ENCODE measurements around the gene CARD16.

Gene CARD16

DNA sequence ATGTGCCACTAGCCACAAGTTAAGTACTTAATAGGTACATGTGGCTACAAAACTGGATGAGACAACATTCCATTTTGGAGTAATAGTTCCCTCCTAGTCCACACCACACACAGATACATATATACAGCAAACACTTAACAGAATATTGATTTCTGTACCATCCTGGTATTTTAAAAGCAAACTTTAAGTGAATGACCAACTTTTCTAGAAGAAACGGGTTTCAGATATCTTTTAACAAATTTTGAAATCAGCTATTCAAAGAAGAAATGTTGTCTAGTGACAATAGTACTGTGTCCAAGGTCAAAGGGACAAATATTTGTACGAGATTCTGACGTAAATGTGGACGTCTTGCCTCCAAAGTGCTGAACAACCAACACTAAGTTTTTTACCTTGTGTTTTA lies 12.3 kb upstream of the CARD16 start:
- H3K4me1 ChIP-seq (ENCODE audit: control insufficient read depth in 1 of 2, insufficient read depth in 1 of 2, low read depth in 1 of 2, low read length in 1 of 2), result peaks cover 0 to 4% of the 10 kb centered on the region in 2 experiments
- H3K4me3 ChIP-seq (ENCODE audit: low read depth in 1 of 2, low read length in 1 of 2), result no peak overlapping the region

DNA sequence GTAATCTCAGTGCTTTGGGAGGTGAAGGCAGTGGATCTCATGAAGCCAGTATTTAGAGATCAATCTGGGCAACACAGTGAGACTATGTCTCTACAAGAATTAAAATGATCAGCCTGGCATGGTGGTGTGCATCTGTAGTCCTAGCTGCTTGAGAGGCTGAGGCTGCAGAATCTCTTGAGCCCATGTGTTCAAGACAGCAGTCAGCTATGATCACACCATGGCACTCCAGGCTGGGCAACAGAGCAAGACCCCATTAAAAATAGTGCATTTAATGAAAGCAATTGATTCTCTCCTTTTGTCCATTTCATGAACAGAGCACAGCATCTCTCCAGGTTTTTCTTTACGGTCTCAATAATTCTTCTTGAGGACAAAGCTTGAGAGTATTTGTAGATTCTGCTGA lies 11.3 kb upstream of the CARD16 start:
- TF ChIP-seq, protein P1, sequence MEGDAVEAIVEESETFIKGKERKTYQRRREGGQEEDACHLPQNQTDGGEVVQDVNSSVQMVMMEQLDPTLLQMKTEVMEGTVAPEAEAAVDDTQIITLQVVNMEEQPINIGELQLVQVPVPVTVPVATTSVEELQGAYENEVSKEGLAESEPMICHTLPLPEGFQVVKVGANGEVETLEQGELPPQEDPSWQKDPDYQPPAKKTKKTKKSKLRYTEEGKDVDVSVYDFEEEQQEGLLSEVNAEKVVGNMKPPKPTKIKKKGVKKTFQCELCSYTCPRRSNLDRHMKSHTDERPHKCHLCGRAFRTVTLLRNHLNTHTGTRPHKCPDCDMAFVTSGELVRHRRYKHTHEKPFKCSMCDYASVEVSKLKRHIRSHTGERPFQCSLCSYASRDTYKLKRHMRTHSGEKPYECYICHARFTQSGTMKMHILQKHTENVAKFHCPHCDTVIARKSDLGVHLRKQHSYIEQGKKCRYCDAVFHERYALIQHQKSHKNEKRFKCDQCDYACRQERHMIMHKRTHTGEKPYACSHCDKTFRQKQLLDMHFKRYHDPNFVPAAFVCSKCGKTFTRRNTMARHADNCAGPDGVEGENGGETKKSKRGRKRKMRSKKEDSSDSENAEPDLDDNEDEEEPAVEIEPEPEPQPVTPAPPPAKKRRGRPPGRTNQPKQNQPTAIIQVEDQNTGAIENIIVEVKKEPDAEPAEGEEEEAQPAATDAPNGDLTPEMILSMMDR (IDR thresholded peaks at IDR 0.05), result no peak
- Histone ChIP-seq H3K36me3 (no peaks in the 10 kb centered on the region), H3K4me3 (ENCODE audit: low read depth in 1 of 2, low read length in 1 of 2) (no peak overlapping the region), H3K9me3 (no peaks in the 10 kb centered on the region), H3K27ac (no peak overlapping the region), H3K27me3 (no peaks in the 10 kb centered on the region), H3K4me1 (ENCODE audit: control insufficient read depth in 1 of 2, insufficient read depth in 1 of 2, low read depth in 1 of 2, low read length in 1 of 2) (peaks cover 0 to under 1% of the 10 kb centered on the region in 2 experiments)

More for the DNA sequence above, 12.3 kb upstream of the CARD16 start:
- Histone ChIP-seq H3K27me3 (no peaks in the 10 kb centered on the region), H3K27ac (no peak overlapping the region), H3K9me3 (no peaks in the 10 kb centered on the region), H3K36me3 (no peaks in the 10 kb centered on the region)
- TF ChIP-seq, protein P1 (IDR thresholded peaks at IDR 0.05), result no peak

DNA sequence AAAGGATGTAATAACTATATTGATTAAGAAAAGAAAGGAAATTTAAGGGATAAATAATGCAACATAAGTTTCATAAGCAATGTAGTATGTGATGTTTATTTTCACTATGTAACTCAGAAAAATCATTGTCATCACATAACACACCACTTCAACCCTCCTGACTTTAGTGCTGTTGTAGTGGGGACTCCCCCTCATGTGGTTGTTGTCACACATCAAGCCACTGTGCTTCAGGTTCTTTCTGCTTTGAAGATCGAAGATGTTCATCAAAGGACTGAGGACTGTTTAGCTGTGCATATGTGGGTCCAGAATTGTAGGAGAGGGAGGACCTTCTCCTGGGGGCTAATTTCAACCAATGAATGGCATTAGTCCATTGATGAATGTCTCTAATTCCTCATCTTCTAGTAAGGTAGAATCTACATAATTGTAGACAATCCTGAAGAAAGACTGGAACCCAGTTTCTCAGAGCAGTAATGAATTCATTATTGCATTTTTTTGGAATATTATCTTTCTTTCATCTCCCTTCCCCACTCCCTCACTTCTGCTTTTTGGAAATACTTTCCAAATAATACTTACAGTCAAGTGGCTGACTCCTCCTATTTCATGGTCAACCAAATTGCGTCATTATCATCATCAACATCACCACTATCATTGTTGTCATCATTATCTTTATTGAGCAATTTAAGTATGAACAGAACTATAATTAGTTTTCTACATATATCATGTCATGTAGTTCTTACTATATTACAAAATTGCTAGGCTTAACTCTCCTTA lies 9.8 kb upstream of the CARD16 start:
- Histone ChIP-seq H3K4me1 (ENCODE audit: control insufficient read depth in 1 of 2, insufficient read depth in 1 of 2, low read depth in 1 of 2, low read length in 1 of 2) (no peaks in the 10 kb centered on the region), H3K9me3 (no peaks in the 10 kb centered on the region), H3K36me3 (no peaks in the 10 kb centered on the region), H3K4me3 (ENCODE audit: low read depth in 1 of 2, low read length in 1 of 2) (no peak overlapping the region), H3K27ac (no peak overlapping the region), H3K27me3 (no peaks in the 10 kb centered on the region)
- TF ChIP-seq, protein P1 (IDR thresholded peaks at IDR 0.05), result no peak

DNA sequence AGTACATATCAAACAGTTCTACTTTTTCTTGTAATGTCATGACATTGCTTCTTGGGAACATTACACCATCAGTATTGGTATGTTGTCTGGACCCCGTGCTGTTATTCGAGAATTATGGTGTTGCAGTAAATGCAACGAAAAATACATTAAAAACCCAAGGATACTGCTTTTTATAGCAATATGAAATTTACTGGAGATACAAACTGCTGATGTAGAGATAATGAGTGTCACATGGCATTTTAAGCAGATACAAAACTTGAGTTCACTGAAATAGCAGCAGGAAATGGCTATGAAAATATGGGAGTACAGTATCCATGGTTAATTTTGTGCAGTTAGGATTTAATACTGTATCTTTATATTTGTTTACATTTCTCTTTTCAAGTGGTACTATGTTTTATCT lies 7.4 kb upstream of the CARD16 start:
- no peaks in the 10 kb centered on the region for H3K4me1 ChIP-seq (ENCODE audit: control insufficient read depth in 1 of 2, insufficient read depth in 1 of 2, low read depth in 1 of 2, low read length in 1 of 2)
- H3K36me3 ChIP-seq, result no peaks in the 10 kb centered on the region
- H3K27ac ChIP-seq, result no peak overlapping the region
- H3K4me3 ChIP-seq (ENCODE audit: low read depth in 1 of 2, low read length in 1 of 2), result no peak overlapping the region
- H3K9me3 ChIP-seq, result no peaks in the 10 kb centered on the region
- H3K27me3 ChIP-seq, result no peaks in the 10 kb centered on the region
- TF ChIP-seq, protein P1 (IDR thresholded peaks at IDR 0.05), result no peak

DNA sequence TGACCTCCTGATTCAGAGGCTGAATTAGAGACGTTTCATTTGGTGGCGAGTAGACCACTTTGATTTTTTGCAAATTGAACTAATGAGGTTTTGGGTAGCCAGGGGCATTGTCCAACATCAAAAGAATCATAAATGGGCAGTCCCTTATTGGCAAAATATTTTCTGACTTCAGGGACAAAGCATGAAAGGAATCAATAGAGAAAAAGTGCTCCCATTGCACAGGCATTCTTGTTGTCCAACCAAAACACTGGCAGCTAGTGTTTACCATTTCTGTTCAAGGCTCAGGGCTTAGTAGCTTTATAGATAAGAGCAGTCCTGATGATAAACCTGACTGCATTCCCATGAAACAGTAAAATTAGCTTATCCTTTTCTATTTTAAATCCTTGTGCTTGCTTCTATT lies 6.4 kb upstream of the CARD16 start:
- Histone ChIP-seq H3K36me3 (no peaks in the 10 kb centered on the region), H3K27me3 (no peaks in the 10 kb centered on the region), H3K27ac (no peak overlapping the region), H3K9me3 (no peaks in the 10 kb centered on the region), H3K4me3 (ENCODE audit: low read depth in 1 of 2, low read length in 1 of 2) (no peak overlapping the region), H3K4me1 (ENCODE audit: control insufficient read depth in 1 of 2, insufficient read depth in 1 of 2, low read depth in 1 of 2, low read length in 1 of 2) (no peaks in the 10 kb centered on the region)
- TF ChIP-seq, protein P1 (IDR thresholded peaks at IDR 0.05), result no peak

Data from neutrophil (primary cell).